ENCODE results near the gene PADI6. TPM values are rescaled to one million over a fixed set of nuclear protein-coding genes. Genes with fewer than 3 reads are reported as not detected.

PADI6 gene
- total RNA-seq, 4 donors from 2014 or later = not detected

DNA sequence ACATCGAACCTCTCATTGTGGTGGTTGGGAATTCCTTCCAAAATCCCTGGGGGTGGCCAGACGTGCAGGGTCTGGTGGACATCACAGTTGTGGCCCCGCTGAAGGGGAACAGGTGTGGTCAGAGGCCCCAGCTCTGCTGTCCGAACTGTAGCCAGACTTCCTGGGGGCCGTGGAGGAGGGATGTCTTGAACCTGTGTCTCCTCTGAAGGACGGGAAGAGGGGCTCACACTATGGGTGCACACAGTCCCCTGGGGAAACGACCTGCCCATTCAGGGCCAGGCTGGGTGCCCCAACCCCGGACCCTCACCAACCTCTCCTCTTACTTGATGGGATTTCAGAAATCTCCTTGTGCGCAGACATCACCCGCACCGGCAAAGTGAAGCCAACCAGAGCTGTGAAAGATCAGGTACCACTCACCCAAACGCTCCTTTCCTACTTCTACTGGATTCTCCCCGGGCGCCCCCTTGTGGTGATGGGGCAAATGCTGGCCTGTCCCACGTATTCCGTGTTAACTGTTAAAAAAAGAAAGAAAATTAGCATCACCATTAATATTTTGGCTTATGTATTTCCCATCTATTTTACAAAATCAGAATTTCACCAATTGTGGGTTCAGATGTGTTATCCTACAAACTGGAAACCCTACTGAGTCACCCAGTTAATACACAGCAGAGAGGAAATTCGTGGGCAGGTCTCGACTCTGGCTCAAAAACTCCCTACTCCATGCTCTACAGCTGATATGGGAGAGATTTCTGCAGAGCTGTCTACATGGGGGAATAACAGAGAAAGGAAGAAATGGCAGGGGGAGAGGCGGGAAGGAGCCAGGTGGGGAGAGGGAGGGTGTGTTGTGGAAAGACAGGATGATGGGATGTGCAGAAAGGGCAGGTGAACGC, 35.9 kb upstream of the PADI6 start:
- no peaks in the 10 kb centered on the region for H3K36me3 ChIP-seq
- no peak overlapping the region for H3K4me3 ChIP-seq
- peaks cover 83% of the 10 kb centered on the region for H3K27me3 ChIP-seq
- ATAC-seq = no peak
- no peaks in the 10 kb centered on the region for H3K4me1 ChIP-seq
- 16 to 22% methylated on average over 9 to 13 of the region's 20 CpGs for WGBS, 2 donors (ENCODE audit: low coverage in 1 of 2)
- peaks cover 0 to 14% (median 0%) of the 10 kb centered on the region in 3 donors for H3K9me3 ChIP-seq
- no peak for TF ChIP-seq POLR2A (IDR thresholded peaks at IDR 0.05)
- TF ChIP-seq, protein P1, sequence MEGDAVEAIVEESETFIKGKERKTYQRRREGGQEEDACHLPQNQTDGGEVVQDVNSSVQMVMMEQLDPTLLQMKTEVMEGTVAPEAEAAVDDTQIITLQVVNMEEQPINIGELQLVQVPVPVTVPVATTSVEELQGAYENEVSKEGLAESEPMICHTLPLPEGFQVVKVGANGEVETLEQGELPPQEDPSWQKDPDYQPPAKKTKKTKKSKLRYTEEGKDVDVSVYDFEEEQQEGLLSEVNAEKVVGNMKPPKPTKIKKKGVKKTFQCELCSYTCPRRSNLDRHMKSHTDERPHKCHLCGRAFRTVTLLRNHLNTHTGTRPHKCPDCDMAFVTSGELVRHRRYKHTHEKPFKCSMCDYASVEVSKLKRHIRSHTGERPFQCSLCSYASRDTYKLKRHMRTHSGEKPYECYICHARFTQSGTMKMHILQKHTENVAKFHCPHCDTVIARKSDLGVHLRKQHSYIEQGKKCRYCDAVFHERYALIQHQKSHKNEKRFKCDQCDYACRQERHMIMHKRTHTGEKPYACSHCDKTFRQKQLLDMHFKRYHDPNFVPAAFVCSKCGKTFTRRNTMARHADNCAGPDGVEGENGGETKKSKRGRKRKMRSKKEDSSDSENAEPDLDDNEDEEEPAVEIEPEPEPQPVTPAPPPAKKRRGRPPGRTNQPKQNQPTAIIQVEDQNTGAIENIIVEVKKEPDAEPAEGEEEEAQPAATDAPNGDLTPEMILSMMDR (IDR thresholded peaks at IDR 0.05) = peak in 3 of 4 experiments; percentile 32 to 62 (median 33)
- TF ChIP-seq POLR2AphosphoS5 (IDR thresholded peaks at IDR 0.05) = no peak
- no peak for TF ChIP-seq EP300 (IDR thresholded peaks at IDR 0.05)
- no peak overlapping the region for H3K27ac ChIP-seq

DNA sequence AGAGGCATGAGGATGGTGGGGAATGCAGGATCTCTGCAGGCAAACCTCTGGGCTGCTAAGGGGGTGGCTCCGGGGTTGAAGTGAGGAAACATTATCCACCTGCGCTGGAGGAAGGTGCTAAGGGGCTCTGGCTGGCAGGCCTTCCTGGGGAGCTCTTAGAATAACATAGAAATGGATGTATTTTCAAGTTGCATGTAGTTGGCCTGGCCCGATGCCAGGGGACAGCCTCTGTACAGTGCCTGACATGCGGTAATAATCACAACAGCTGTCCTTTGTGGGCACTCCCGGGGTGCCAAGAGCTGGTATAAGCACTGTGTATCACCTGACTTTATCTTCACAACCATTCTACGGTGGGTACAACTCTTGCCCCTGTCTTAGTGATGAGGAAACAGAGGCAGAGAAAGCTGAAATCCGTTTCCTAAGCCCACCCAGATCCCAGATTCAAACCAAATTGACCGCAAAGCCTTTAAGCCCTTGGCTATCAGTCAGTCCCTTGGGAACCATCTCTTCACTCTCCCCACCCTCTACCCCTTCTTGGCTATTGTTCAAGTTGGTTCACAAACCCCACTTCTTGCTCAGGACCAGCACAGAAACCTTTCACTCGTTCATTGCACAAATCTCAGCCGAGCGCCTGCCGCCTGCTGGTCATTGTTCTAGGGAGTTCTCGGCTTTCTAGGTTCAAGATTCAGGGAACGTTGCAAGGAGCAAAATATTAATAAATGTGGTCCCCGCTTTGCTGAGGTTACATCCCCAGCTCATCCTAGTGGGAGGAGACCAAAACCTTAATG, 33.1 kb upstream of the PADI6 start:
- WGBS, 2 donors (ENCODE audit: low coverage in 1 of 2) = 62 to 88% methylated on average over 2 to 12 of the region's 15 CpGs
- peaks cover 74% of the 10 kb centered on the region for H3K27me3 ChIP-seq
- H3K36me3 ChIP-seq = no peaks in the 10 kb centered on the region
- TF ChIP-seq, protein P1 (IDR thresholded peaks at IDR 0.05) = no peak
- no peak for TF ChIP-seq EP300 (IDR thresholded peaks at IDR 0.05)
- TF ChIP-seq POLR2A (IDR thresholded peaks at IDR 0.05) = no peak
- no peak for TF ChIP-seq POLR2AphosphoS5 (IDR thresholded peaks at IDR 0.05)
- peaks cover 0 to 1% (median 0%) of the 10 kb centered on the region in 3 donors for H3K9me3 ChIP-seq
- H3K4me3 ChIP-seq = no peak overlapping the region
- H3K4me1 ChIP-seq = no peaks in the 10 kb centered on the region
- ATAC-seq = no peak
- H3K27ac ChIP-seq = no peak overlapping the region

DNA sequence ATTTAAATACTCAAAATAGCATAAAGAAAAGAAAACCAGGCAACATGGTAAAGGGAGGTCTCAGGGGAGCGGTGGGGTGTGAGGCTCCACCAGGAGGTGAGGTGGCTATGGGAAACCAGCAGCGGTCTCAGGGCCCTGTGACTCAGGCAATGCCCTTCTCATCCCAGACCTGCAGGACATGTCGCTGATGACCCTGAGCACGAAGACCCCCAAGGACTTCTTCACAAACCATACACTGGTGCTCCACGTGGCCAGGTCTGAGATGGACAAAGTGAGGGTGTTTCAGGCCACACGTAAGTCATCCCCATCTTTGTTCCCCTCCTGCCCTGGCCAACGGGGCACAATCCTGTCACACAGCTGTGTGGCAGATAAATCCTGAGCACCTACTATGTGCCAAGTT, 32.5 kb upstream of the PADI6 start:
- Histone ChIP-seq H3K4me1 (no peaks in the 10 kb centered on the region), H3K36me3 (no peaks in the 10 kb centered on the region), H3K27ac (no peak overlapping the region), H3K4me3 (no peak overlapping the region), H3K27me3 (peaks cover 72% of the 10 kb centered on the region), H3K9me3 (peaks cover 0 to 4% (median 0%) of the 10 kb centered on the region in 3 donors)
- no peak for ATAC-seq
- TF ChIP-seq EP300 (IDR thresholded peaks at IDR 0.05) = no peak
- TF ChIP-seq POLR2A (IDR thresholded peaks at IDR 0.05) = no peak
- TF ChIP-seq, protein P1 (IDR thresholded peaks at IDR 0.05) = no peak
- TF ChIP-seq POLR2AphosphoS5 (IDR thresholded peaks at IDR 0.05) = no peak
- WGBS, 2 donors (ENCODE audit: low coverage in 1 of 2) = 60 to 73% methylated on average over 1 to 5 of the region's 7 CpGs

DNA sequence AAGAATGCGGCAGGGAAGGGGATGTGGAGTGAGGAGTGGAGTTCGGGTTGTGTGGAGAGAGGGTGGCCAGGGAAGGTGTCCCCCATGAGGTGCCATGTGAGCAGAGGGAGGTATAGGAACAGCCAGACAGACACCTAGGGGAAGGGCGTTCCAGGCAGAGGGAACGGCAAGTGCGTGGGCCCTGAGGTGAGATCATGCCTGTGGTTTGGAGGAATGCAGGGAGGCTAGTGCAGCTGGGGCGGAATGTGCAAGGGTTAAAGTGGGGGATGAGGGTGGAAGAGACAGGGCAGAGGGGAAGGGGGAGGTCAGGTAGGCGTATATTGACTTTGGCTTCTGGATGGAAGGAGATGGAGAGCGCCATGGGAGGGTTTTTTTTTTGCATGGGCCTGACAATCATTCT, 31.6 kb upstream of the PADI6 start:
- no peak for ATAC-seq
- Histone ChIP-seq H3K9me3 (peaks cover 0 to 7% (median 0%) of the 10 kb centered on the region in 3 donors), H3K4me3 (no peak overlapping the region), H3K27me3 (peaks cover 69% of the 10 kb centered on the region), H3K27ac (no peak overlapping the region), H3K36me3 (no peaks in the 10 kb centered on the region), H3K4me1 (no peaks in the 10 kb centered on the region)
- TF ChIP-seq, protein P1 (IDR thresholded peaks at IDR 0.05) = no peak
- TF ChIP-seq EP300 (IDR thresholded peaks at IDR 0.05) (no peak), POLR2A (IDR thresholded peaks at IDR 0.05) (no peak), POLR2AphosphoS5 (IDR thresholded peaks at IDR 0.05) (no peak)
- WGBS, 2 donors (ENCODE audit: low coverage in 1 of 2) = 66 to 68% methylated on average over 6 to 8 of the region's 8 CpGs

Measured in gastroesophageal sphincter (tissue), 4 donors.